H9 (cell line): ENCODE data around the gene COX5B. TPM values are rescaled to one million over a fixed set of nuclear protein-coding genes. Genes with fewer than 3 reads are reported as not detected.

Experiments
- DNase-seq: peaks from one replicate; pipeline ENCODE4 v3.0.0-alpha.2; 2017
- H2AFZ ChIP-seq: one replicate; pipeline ENCODE4 v1.6.1; 2013; ENCODE audit warnings: mild to moderate bottlenecking, low read length, control low read depth, moderate library complexity
- H2AK5ac ChIP-seq: 2 replicates; pipeline ENCODE4 v1.6.1; 2013; ENCODE audit warnings: low read length, control low read depth, mixed read lengths; ENCODE audit not compliant: insufficient read length
- H2BK120ac ChIP-seq: one replicate; pipeline ENCODE4 v1.6.1; 2013; ENCODE audit warnings: low read depth, mild to moderate bottlenecking, low read length, control low read depth, inconsistent platforms; ENCODE audit not compliant: poor library complexity, severe bottlenecking
- H2BK12ac ChIP-seq: 2 replicates; pipeline ENCODE4 v1.6.1; 2013; ENCODE audit warnings: low read length, control low read depth, mixed read lengths, low read depth; ENCODE audit not compliant: insufficient read length
- H2BK15ac ChIP-seq: 2 replicates; pipeline ENCODE4 v1.6.1; 2013; ENCODE audit warnings: low read depth, low read length, control low read depth
- H2BK20ac ChIP-seq: one replicate; pipeline ENCODE4 v1.6.1; 2013; ENCODE audit warnings: low read depth, mild to moderate bottlenecking, low read length, control low read depth, inconsistent platforms; ENCODE audit not compliant: poor library complexity, severe bottlenecking
- H2BK5ac ChIP-seq: 2 replicates; pipeline ENCODE4 v1.6.1; 2013; ENCODE audit warnings: low read length, control low read depth, mixed read lengths; ENCODE audit not compliant: insufficient read length
- H3K14ac ChIP-seq: 2 replicates; pipeline ENCODE4 v1.6.1; 2013; ENCODE audit warnings: low read length, control low read depth; ENCODE audit not compliant: insufficient read depth
- H3K18ac ChIP-seq: 2 replicates; pipeline ENCODE4 v1.6.1; 2013; ENCODE audit warnings: low read depth, mild to moderate bottlenecking, mixed read lengths, low read length, control low read depth; ENCODE audit not compliant: insufficient read length
- H3K23ac ChIP-seq: 2 replicates; pipeline ENCODE4 v1.6.1; 2013; ENCODE audit warnings: low read length, control low read depth, mixed read lengths, low read depth; ENCODE audit not compliant: insufficient read length
- H3K23me2 ChIP-seq: 2 replicates; pipeline ENCODE4 v1.6.1; 2013; ENCODE audit warnings: low read depth, mild to moderate bottlenecking, mixed read lengths, low read length, control low read depth; ENCODE audit not compliant: insufficient read length, poor library complexity, severe bottlenecking
- H3K27ac ChIP-seq: 2 replicates; pipeline ENCODE4 v1.5.1; 2013; ENCODE audit warnings: low read length, control low read depth, mixed read lengths, low read depth; ENCODE audit not compliant: insufficient read length
- H3K27me3 ChIP-seq: 2 replicates; pipeline ENCODE4 v1.6.1; 2013; ENCODE audit warnings: low read length, control low read depth, inconsistent platforms; ENCODE audit not compliant: insufficient read depth
- H3K4ac ChIP-seq: 2 replicates; pipeline ENCODE4 v1.6.1; 2013; ENCODE audit warnings: low read depth, mild to moderate bottlenecking, control low read depth, inconsistent platforms, low read length, moderate library complexity
- H3K4me1 ChIP-seq: 2 replicates; pipeline ENCODE4 v1.6.1; 2013; ENCODE audit warnings: low read length, control low read depth, inconsistent platforms; ENCODE audit not compliant: insufficient read depth
- H3K4me2 ChIP-seq: 2 replicates; pipeline ENCODE4 v1.6.1; 2013; ENCODE audit warnings: low read length, control low read depth, mixed read lengths; ENCODE audit not compliant: insufficient read length, insufficient read depth
- H3K56ac ChIP-seq: 2 replicates; pipeline ENCODE4 v1.6.1; 2013; ENCODE audit warnings: low read depth, mild to moderate bottlenecking, mixed read lengths, low read length, control low read depth; ENCODE audit not compliant: insufficient read length
- H3K79me1 ChIP-seq: 2 replicates; pipeline ENCODE4 v1.6.1; 2013; ENCODE audit warnings: low read depth, mild to moderate bottlenecking, moderate library complexity, low read length, control low read depth, inconsistent platforms; ENCODE audit not compliant: insufficient read depth, poor library complexity, severe bottlenecking
- H3K79me2 ChIP-seq: 2 replicates; pipeline ENCODE4 v1.6.1; 2013; ENCODE audit warnings: low read length, control low read depth, inconsistent platforms; ENCODE audit not compliant: insufficient read depth
- H3K9ac ChIP-seq: 2 replicates; pipeline ENCODE4 v1.6.1; 2013; ENCODE audit warnings: low read length, control low read depth, mixed read lengths; ENCODE audit not compliant: insufficient read length; ENCODE audit errors: extremely low read depth
- H3K9me3 ChIP-seq: one replicate; pipeline ENCODE4 v1.6.1; 2013; ENCODE audit warnings: low read depth, low read length, inconsistent platforms; ENCODE audit not compliant: control insufficient read depth
- H3T11ph ChIP-seq: one replicate; pipeline ENCODE4 v1.6.1; 2013; ENCODE audit warnings: mild to moderate bottlenecking, low read length, control low read depth, inconsistent platforms
- H4K20me1 ChIP-seq: one replicate; pipeline ENCODE4 v1.6.1; 2013; ENCODE audit not compliant: control insufficient read depth, insufficient read length, insufficient read depth
- H4K5ac ChIP-seq: 2 replicates; pipeline ENCODE4 v1.6.1; 2013; ENCODE audit warnings: low read depth, mild to moderate bottlenecking, mixed read lengths, low read length, control low read depth; ENCODE audit not compliant: insufficient read length
- H4K8ac ChIP-seq: replicated peaks from 2 replicates; pipeline ENCODE4 v1.6.1; 2013; ENCODE audit warnings: low read length, control low read depth, mixed read lengths, low read depth; ENCODE audit not compliant: insufficient read length
- H4K91ac ChIP-seq: 2 replicates; pipeline ENCODE4 v1.6.1; 2013; ENCODE audit warnings: low read depth, mild to moderate bottlenecking, moderate library complexity, mixed read lengths, low read length, control low read depth; ENCODE audit not compliant: insufficient read length
- H3K27ac Mint-ChIP-seq, 3 experiments: 2 replicates in 2 of 3; 3 replicates in 1 of 3; pipeline ENCODE4 v1.8.0; 2020 to 2021; ENCODE audit warnings: mixed read lengths in 3 of 3, mild to moderate bottlenecking in 1 of 3, moderate library complexity in 1 of 3
- H3K27me3 Mint-ChIP-seq: 2 replicates; pipeline ENCODE4 v1.8.0; 2021; ENCODE audit warnings: low read depth, mild to moderate bottlenecking, moderate library complexity, mixed read lengths
- H3K36me3 Mint-ChIP-seq, 3 experiments: 2 replicates in 2 of 3; 3 replicates in 1 of 3; pipeline ENCODE4 v1.8.0; 2020 to 2021; ENCODE audit warnings: low read depth in 3 of 3, mixed read lengths in 3 of 3; ENCODE audit not compliant: insufficient read depth in 1 of 3
- H3K4me1 Mint-ChIP-seq, 2 experiments: 2 replicates each; pipeline ENCODE4 v1.8.0; 2020; ENCODE audit warnings: mixed read lengths in 2 of 2
- H3K4me3 Mint-ChIP-seq, 2 experiments: 2 replicates in 1 of 2; 3 replicates in 1 of 2; pipeline ENCODE4 v1.8.0; 2020 to 2021; ENCODE audit warnings: mild to moderate bottlenecking in 2 of 2, mixed read lengths in 2 of 2, moderate library complexity in 1 of 2
- H3K9me3 Mint-ChIP-seq, 2 experiments: 2 replicates in 1 of 2; 3 replicates in 1 of 2; pipeline ENCODE4 v1.8.0; 2020; ENCODE audit warnings: mild to moderate bottlenecking in 2 of 2, mixed read lengths in 2 of 2, moderate library complexity in 1 of 2
- WGBS: extraction: QIAGEN DNeasy Blood & Tissue Kit; methylation state at CpG from one replicate; pipeline ENCODE4 v1.1.7; 2013; ENCODE audit warnings: missing lambda C conversion rate, low lambda C conversion rate, mixed read lengths; ENCODE audit not compliant: insufficient read length; ENCODE audit errors: extremely low coverage; 5-methylcytosine and 5-hydroxymethylcytosine counted together
- total RNA-seq: library from RNA; stranded (reverse); gene quantifications from 2 replicates; pipeline ENCODE4 v1.2.1, GENCODE V29; 2021
- TF ChIP-seq, protein P1 (sequence below): fragments of 200-600 bp; sonication (generic); conservative IDR thresholded peaks from 3 replicates; pipeline ENCODE4 v1.8.0; 2021; ENCODE audit warnings: antibody characterized with exemption, mild to moderate bottlenecking

The COX5B gene
- total RNA-seq, 1 experiment from 2014 or later, result 237 TPM

DNA sequence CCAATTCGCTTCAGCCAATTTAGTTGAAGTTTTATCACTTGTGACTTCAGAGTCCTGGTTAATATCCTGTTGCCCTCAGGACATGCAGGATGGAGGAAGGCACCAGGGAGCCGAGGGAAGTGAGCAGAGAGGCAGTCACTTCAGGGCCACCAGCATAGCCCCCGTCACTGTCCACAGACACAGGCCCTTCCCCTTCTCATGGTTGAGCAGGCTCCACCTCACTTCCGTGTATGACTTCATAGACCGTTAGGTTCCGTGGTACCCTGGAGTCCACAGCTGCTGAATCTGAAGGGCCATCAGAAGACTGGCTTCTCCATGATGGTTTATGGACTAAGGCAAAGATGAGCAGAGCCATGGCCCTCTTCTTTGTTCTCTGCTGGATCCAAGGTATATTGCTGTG, 23.6 kb downstream of the COX5B start, which contains the start of gene C2orf92:
Gene C2orf92, plus strand, starts transcription at position 266 of the 400 bp plus-strand sequence. Its CDS starts 76 bp downstream, at position 342.
- Mint-ChIP-seq H3K9me3 (no peaks in the 10 kb centered on the region; a peak in 1 of 5 replicates), H3K4me3 (no peak within 1 kb of the TSS), H3K27ac (no peak within 1 kb of the TSS), H3K4me1 (peaks cover 0 to 4% of the 10 kb centered on the region in 2 experiments; a peak in 1 of 4 replicates), H3K27me3 (no peaks in the 10 kb centered on the region), H3K36me3 (no peaks in the 10 kb centered on the region; a peak in 1 of 7 replicates)
- Histone ChIP-seq H3K9me3 (no peaks in the 10 kb centered on the region), H2BK15ac (no peak within 1 kb of the TSS; the same call in 1 of the 2 replicates), H3K4me1 (no peaks in the 10 kb centered on the region), H3K79me1 (no peaks in the 10 kb centered on the region), H3K14ac (no peak within 1 kb of the TSS), H4K8ac (peak within 1 kb of the TSS; percentile 60), H3K27ac (no peak within 1 kb of the TSS), H2BK5ac (no peak within 1 kb of the TSS), H2BK20ac (no peak within 1 kb of the TSS), H3K27me3 (no peaks in the 10 kb centered on the region), H4K5ac (no peak within 1 kb of the TSS), H2AFZ (no peak within 1 kb of the TSS), H3K56ac (peak within 1 kb of the TSS; percentile 43), H3T11ph (no peak within 1 kb of the TSS), H3K4me2 (no peak within 1 kb of the TSS), H4K20me1 (no peaks in the 10 kb centered on the region), H3K4ac (no peak within 1 kb of the TSS), H2BK120ac (no peak within 1 kb of the TSS), H4K91ac (no peak within 1 kb of the TSS), H3K23ac (no peak within 1 kb of the TSS), H3K23me2 (no peaks in the 10 kb centered on the region), H3K9ac (no peak within 1 kb of the TSS), H2BK12ac (no peak within 1 kb of the TSS), H2AK5ac (no peak within 1 kb of the TSS), H3K79me2 (no peaks in the 10 kb centered on the region), H3K18ac (no peak within 1 kb of the TSS)
- no peak for DNase-seq
- TF ChIP-seq, protein P1, sequence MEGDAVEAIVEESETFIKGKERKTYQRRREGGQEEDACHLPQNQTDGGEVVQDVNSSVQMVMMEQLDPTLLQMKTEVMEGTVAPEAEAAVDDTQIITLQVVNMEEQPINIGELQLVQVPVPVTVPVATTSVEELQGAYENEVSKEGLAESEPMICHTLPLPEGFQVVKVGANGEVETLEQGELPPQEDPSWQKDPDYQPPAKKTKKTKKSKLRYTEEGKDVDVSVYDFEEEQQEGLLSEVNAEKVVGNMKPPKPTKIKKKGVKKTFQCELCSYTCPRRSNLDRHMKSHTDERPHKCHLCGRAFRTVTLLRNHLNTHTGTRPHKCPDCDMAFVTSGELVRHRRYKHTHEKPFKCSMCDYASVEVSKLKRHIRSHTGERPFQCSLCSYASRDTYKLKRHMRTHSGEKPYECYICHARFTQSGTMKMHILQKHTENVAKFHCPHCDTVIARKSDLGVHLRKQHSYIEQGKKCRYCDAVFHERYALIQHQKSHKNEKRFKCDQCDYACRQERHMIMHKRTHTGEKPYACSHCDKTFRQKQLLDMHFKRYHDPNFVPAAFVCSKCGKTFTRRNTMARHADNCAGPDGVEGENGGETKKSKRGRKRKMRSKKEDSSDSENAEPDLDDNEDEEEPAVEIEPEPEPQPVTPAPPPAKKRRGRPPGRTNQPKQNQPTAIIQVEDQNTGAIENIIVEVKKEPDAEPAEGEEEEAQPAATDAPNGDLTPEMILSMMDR, result no peak
- WGBS, result no CpG with 5 or more reads among the region's 6 CpGs
